KOPT-K1 (cell line): ENCODE data around the gene CDS2.

ENCODE experiments used
- H3K27ac ChIP-seq: fragments of 200-600 bp; sonication (generic); 2 replicates; pipeline ENCODE4 v1.5.1; 2016; ENCODE audit warnings: antibody characterized with exemption, mild to moderate bottlenecking, low read depth, low read length; ENCODE audit not compliant: poor library complexity, severe bottlenecking
- H3K36me3 ChIP-seq: fragments of 200-600 bp; sonication (generic); 2 replicates; pipeline ENCODE4 v1.5.1; 2017; ENCODE audit warnings: antibody characterized with exemption, mild to moderate bottlenecking, low read length, moderate library complexity; ENCODE audit not compliant: insufficient read depth
- H3K9me3 ChIP-seq: fragments of 200-600 bp; sonication (generic); 2 replicates; pipeline ENCODE4 v1.5.1; 2017; ENCODE audit warnings: antibody characterized with exemption, low read length, mild to moderate bottlenecking; ENCODE audit not compliant: insufficient read depth, poor library complexity, severe bottlenecking

CDS2 gene

DNA sequence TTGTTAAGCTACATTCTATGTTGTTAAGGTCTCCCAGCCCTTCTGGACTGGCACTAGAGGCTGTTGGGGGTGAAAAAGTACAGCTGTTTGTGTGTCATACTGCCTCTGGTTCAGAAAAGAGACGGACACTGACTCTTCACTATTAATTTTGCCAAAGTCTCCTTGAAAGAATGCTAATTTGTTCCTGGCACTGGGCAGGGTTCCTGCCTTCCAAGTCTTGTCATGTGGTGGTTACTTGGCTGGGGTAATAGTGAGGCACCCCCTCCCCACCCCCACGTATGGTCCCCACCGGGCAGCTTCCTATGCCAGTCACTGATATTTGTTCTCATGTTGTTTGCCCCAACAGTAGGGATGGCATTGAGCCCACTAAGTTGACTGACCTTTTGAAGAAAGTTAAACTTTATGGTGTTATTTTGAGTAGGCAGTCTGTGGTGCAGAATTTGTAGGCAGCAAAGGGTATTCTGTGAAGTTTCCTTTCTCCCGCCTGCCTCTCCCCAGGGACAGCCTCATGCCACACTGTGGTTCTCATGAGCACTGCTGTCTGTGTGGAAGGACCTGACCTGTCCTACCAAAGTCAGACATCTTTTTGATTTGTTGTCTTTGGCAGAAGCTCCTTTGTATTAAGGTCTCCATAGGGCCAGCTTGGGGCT is 8.7 kb downstream of the CDS2 start:
- Histone ChIP-seq H3K27ac (no peak overlapping the region), H3K36me3 (peaks cover 15% of the 10 kb centered on the region), H3K9me3 (no peaks in the 10 kb centered on the region)

DNA sequence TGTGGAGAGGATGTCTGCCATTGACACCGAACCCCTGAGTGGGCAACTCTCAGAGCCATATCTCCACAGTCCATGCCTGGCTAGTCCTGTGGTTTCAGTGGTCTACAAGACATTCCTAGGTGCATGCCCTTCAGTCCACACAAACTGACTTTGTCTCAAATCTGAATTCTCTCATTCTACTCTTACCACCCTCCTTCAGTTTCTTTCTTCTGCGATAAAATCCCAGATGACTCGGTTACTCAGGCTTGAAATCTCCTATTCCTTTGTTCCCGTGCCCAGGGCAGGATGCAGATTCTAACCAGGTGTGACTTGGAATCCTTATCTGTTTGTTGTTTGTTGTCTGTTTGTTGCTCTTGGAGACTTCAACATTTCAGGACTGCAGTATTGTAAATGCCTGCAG is 9.3 kb downstream of the CDS2 start:
- H3K36me3 ChIP-seq: peaks cover 15% of the 10 kb centered on the region
- no peak overlapping the region for H3K27ac ChIP-seq
- no peaks in the 10 kb centered on the region for H3K9me3 ChIP-seq

DNA sequence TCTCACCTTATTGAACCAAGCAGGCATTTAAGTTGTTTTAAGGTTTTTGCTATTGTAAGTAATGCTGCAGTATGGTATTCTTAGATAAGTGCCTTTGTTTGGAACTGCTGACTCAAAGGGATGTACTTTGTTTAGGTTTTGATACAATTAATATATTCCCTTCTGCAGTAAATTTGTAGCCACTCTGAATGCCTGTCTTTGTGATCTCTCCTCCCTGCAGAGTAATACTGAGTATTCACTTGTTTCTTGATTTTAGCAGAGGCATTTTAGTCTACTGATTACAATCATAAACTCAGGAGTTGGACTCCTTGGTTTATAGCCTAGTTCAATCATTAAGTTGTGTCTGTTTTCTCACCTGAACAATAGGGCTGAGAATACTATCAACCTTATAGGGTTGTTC is 13.4 kb downstream of the CDS2 start:
- Histone ChIP-seq H3K27ac (no peak overlapping the region), H3K9me3 (no peaks in the 10 kb centered on the region), H3K36me3 (peaks cover 10% of the 10 kb centered on the region; the same call in 1 of the 2 replicates)

DNA sequence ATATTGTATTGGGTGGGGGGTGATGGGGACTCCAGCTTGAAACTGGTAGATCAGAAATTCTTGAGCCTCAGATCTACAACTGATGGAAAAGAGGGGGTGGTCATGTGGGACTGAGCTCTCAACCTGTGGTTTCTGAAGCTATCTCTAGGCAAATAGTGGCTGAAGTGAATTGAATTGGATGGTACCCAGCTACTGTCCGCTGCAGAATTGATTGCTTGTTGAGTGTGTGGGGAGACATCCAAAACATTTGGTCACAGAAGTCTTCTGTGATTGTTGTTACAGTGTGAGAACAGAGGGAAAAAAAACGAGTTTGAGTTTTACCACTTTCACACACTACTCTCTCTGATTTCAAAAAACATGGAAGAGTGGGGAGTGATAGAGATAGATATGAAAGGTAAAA is 14.8 kb downstream of the CDS2 start:
- H3K36me3 ChIP-seq: peaks cover 4% of the 10 kb centered on the region; the same call in 1 of the 2 replicates
- no peaks in the 10 kb centered on the region for H3K9me3 ChIP-seq
- H3K27ac ChIP-seq: no peak overlapping the region

DNA sequence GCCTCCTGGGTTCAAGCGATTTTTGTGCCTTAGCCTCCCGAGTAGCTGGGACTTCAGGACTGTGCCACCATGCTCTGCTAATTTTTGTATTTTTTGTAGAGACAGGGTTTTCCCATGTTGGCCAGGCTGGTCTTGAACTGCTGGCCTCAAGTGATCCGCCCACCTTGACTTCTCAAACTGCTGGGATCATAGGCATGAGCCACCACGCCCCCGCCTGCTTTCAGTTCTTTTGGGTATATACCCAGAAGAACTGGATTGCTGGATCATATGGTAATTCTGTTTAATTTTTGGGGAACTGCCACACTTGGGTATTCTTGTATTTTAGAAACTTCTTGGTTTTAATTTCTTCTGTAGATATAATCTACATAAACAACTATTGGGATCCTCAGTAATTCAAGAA is 17.0 kb downstream of the CDS2 start:
- Histone ChIP-seq H3K9me3 (no peaks in the 10 kb centered on the region), H3K36me3 (peaks cover 4% of the 10 kb centered on the region; the same call in 1 of the 2 replicates), H3K27ac (no peak overlapping the region)

DNA sequence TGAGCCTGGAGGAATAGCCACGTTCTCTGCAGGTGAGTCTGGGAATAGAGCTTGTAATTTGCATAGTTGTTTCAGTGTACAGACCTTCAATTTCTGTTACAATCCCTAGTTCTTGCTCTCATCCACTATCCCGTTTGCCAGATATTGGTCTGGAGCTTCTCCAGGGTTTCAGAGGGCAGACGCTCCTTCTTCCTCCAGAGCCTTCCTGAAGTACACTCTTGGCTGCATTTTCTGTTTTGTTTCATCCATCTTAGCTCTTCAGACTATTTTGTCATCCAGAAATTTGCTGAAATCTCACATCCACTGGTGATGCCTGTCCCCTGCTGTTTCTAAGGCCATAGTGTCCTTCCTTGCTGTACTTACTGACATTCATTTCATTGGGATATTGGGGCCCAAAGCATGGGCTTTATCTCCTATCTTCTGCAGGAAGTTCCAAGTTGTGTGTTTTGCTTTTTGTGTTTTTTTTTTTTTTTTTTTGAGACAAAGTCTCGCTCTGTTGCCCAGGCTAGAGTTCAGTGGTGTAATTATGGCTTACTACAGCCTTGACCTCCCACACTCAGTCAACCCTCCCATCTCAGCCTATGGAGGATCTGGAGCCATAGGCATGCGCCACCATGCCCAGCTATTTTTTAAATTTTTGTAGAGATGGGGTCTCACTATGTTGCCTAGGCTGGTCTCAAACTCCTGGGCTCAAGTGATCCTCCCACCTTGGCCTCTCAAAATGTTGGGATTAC is 18.7 kb downstream of the CDS2 start:
- H3K36me3 ChIP-seq: peaks cover 4% of the 10 kb centered on the region; the same call in 1 of the 2 replicates
- no peaks in the 10 kb centered on the region for H3K9me3 ChIP-seq
- H3K27ac ChIP-seq: no peak overlapping the region

DNA sequence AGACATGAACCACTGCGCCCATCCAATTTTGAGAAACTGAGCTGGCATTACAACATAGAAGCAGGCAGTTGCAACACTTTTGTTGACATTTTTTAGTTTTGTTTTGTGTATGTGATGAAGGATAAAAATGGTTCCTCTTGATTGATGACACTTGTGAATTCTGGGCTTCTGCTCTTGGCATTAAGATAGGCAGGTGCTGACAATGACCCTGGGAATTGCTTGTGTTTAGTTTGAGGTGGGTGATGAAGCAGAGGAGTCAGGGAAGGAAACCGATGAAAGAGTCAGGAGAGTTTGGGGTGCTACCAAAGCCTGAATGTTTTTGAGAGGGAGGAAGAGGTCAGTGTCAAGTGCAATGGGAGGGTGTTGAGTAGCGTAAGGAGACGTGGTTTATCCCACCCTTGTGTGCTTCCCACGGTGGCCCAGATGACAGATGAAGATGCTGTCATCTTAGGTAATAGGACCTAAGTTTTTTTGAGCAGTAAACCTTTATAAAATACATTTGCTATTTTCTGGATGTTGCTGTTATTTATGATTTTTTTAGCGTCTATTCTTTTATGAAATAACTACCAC is 19.4 kb downstream of the CDS2 start:
- Histone ChIP-seq H3K9me3 (no peaks in the 10 kb centered on the region), H3K36me3 (peaks cover 4% of the 10 kb centered on the region; the same call in 1 of the 2 replicates), H3K27ac (no peak overlapping the region)

DNA sequence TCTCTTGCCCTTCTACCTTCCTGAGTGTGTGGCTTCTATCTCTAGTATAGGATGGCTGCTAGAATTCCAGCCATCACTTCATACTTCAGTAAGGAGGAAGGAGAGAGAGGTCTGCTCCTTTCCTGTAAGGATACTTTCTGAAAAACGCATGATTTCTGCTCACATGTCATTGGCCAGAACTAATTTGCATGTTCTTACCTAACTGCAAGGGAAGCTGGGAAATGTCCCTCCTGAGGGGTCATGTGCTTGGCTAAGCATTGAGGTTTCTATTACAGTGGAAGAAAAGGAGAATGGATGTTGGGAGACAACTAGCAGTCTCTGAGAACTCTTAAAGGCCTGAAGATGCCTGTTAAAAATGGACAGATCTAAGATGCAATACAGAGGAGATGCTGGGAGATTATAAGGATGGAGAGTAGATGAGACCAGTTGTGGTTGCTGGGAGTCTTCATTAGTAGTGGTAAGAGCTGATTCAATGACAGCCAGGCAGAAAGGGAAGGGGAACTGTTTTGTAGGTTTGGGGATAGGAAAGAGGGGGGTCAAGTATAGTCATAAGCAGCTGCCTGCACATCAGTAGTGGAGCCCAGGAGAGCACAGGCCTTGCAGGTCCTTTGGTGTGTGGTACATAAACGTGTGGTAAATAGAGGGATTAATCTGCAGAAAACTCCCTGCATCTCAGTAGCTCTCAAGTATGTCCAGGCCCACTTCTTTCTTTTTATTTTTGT is 20.2 kb downstream of the CDS2 start:
- Histone ChIP-seq H3K36me3 (peaks cover 4% of the 10 kb centered on the region; the same call in 1 of the 2 replicates), H3K9me3 (no peaks in the 10 kb centered on the region), H3K27ac (no peak overlapping the region)

DNA sequence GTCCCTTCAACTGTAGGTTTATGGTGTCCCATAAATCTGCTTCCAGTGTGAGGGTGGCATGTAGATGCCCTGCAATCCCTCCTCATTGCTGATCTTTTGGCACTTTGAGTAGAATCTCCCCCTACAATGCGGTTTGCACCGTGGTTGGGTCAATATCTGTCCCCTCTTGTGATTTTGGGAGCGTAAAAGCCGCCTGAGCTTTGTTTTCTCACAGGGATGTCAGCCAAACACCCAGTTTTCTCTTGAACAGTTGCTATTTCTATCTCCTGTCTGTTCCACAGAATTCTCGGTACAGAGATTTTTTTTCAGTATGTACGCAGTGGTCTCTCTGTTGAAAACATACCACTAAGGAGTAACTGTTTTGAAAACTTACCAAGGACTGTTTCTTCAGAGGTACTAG is 21.8 kb downstream of the CDS2 start:
- Histone ChIP-seq H3K9me3 (no peaks in the 10 kb centered on the region), H3K36me3 (0 out of 2 replicates have a peak, but pooled peaks cover 4% of the 10 kb centered on the region), H3K27ac (no peak overlapping the region)

DNA sequence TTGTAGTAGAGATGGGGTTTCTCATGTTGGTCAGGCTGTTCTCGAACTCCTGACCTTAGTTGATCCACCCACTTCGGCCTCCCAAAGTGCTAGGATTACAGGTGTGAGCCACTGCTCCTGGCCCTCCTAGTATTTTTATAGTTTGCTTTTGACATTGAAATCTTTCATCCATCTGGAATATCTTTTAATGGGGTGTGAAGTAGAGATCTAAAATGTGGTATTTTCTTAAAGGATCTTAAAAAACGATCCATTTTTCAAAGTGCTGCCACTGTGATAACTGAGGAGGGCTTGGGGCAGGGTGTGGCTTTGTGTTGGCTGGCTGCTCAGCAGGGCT is 23.1 kb downstream of the CDS2 start:
- Histone ChIP-seq H3K27ac (no peak overlapping the region), H3K36me3 (peaks cover 2% of the 10 kb centered on the region; the same call in 1 of the 2 replicates), H3K9me3 (no peaks in the 10 kb centered on the region)

DNA sequence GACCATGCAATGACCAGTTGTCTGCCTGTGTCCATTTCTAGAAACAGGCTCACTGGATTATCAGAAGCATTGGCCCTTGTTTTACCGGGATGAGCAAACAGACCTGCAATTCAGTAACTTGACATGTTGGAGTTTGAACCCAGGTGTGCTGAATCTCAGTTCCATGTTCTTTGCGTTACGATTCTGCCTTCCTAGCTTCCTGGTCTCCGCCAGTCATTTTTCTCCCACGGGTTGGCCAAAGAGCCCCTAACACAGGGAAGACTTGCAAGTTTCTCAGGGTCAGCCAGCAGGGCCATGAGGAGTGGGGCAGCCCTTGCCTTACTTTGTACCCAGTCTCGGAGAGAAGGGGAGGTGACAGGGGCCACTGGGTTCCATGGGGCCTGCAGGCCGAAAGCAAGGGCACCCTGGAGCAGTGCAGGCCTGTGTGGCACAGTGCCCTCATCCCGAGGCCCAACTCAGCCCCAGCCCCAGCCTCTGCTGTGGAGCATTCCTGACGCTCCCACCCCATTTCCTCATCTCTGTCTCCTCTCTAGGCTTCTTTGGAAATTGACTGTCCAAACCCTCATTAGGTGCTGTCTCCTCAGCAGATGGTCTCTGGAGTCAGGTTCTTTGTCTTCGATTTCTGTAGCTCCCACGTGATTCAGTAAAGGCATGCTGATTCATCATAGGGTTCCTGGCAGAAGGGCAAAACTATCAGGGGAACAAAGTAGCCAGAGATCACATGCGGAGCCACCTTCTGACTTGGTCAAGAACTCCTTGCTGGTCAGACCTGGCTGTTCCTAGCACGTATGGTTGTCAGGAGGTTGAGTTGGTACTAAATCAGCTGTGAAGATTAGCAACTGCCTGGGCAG is 23.6 kb downstream of the CDS2 start:
- Histone ChIP-seq H3K36me3 (no peaks in the 10 kb centered on the region; the same call in 1 of the 2 replicates), H3K27ac (no peak overlapping the region), H3K9me3 (no peaks in the 10 kb centered on the region)

DNA sequence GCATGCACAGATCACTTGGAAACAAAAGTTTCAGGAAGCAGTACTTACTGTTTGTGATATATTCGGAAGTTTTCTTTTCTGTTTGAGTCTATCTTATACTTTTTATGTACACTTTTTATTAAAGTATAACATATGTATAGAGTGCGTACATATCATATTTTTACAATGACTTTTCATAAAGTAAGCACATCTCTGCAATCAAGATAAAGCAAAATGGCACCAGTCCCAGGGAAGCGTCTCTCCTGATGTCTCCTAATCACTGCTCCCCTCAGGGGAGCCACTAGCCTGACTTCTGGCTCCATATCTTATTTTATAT is 26.3 kb downstream of the CDS2 start:
- H3K36me3 ChIP-seq: no peaks in the 10 kb centered on the region; the same call in 1 of the 2 replicates
- H3K27ac ChIP-seq: no peak overlapping the region
- H3K9me3 ChIP-seq: no peaks in the 10 kb centered on the region

DNA sequence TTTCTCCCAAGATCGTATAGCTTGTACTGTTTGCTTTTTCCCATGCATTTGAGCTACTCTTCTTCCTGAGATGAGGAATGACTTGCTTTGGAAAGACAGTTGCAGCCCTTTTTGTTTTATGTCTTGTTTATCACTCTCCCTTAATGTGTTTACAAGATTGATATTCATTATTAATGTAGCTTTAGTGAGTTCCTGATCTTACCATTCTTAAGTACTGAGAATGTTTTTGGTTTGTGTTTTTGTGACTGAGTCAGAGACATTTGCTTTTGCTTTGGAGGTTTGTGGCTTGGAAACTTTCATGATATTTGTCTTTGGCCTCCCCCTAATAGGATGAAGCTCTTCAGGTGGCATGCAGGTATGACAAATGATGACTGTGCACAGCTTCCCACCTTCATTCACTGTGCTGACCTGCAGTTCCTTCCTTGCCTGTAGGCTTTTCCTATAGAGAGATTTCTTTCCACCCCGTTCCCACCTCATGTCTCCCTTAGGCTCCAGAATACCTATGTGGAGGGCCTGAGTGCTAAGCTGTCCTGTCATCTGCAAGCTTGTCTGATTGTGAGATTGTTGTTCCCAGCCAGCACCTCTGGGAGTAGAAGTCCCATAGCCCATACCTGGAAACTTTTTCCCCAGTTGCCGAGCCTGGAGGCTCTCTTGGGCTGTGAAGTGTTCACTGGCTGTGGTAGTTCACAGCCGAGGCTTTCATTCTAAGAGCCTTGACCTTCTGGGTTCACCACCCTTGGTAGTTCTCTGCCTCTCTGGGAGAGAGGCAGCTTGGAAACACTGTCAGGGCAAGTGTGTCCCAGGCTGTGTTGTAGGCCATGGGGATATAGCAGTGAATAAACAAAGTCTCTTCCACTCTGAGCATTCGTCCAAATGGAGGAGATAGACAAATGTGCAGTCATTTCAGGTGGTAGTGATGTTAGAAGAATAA is 27.1 kb downstream of the CDS2 start:
- H3K36me3 ChIP-seq: no peaks in the 10 kb centered on the region; the same call in 1 of the 2 replicates
- no peak overlapping the region for H3K27ac ChIP-seq
- no peaks in the 10 kb centered on the region for H3K9me3 ChIP-seq

DNA sequence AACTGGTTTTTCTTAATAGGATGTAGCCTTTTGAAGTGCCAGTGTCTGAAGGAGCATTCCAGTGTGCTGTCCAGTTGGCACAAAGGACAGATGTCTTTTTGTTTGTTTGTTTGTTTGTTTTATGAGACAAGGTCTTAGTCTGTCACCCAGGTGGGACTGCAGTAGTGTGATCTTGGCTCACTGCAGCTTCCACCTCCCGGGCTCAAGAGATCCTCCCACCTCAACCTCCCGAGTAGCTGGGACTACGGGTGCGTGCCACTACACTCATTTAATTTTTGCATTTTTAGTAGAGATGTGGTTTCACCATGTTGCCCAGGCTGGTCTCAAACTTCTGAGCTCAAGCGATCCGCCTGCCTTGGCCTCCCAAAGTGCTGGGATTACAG is 27.7 kb downstream of the CDS2 start:
- H3K27ac ChIP-seq: no peak overlapping the region
- no peaks in the 10 kb centered on the region; the same call in 1 of the 2 replicates for H3K36me3 ChIP-seq
- H3K9me3 ChIP-seq: no peaks in the 10 kb centered on the region
